K562 (cell line): ENCODE data around the gene KITLG. TPM values are rescaled to one million over a fixed set of nuclear protein-coding genes. Genes with fewer than 3 reads are reported as not detected.

ENCODE experiments used
- ATAC-seq: fragments of 200-7000 bp; cut with Tn5 transposase; 3 replicates; pipeline ENCODE4 v1.9.1; 2020; ENCODE audit warnings: moderate library complexity
- BruUV-seq: library from RNA; stranded (reverse); fragments of 400-500 nt; replicated peaks from 2 replicates; lab custom pipeline; 2021; lab: Mats Ljungman, UMichigan
- CTCF ChIA-PET: fragments of 300-600 bp; formaldehyde crosslinking; extraction: SDS; loops from one replicate; lab custom pipeline; 2021; ENCODE audit warnings: low intra/inter-chr PET ratio; lab: Yijun Ruan, JAX
- POLR2A ChIA-PET: fragments of 300-600, 350-650 bp; sonication (Branson Sonifier 250); formaldehyde crosslinking; extraction: SDS; loops from one replicate; lab custom pipeline; 2021; ENCODE audit warnings: antibody characterized with exemption, inconsistent platforms; lab: Yijun Ruan, JAX
- DNase-seq, 4 experiments: peaks; one replicate each; pipeline versions ENCODE4 v3.0.0 to v3.0.0-alpha.2; 2011 to 2018; ENCODE audit warnings: low spot score in 3 of 4, mixed read lengths in 3 of 4; ENCODE audit errors: extremely low read depth in 1 of 4
- FAIRE-seq: peaks from 2 replicates; lab custom pipeline; 2011; peaks lifted over from hg19 to GRCh38; lab: Jason Lieb, UNC
- H2AFZ ChIP-seq: 2 replicates; pipeline ENCODE4 v1.6.0; 2011; ENCODE audit warnings: low read depth, low read length, control low read depth, inconsistent platforms
- H3K27ac ChIP-seq: fragments of 200-600 bp; 3 replicates; pipeline ENCODE4 v1.8.0; 2011; ENCODE audit warnings: low read depth, mild to moderate bottlenecking, control low read depth, inconsistent platforms, low read length, moderate library complexity, mixed read lengths; ENCODE audit errors: extremely low read depth
- H3K27me3 ChIP-seq, 2 experiments: fragments of 300-600 bp in 1 of 2; 2 replicates in 1 of 2; 3 replicates in 1 of 2; pipeline versions ENCODE4 v1.6.0 to v1.8.0; 2011; ENCODE audit warnings: inconsistent platforms in 2 of 2, low read length in 2 of 2, mild to moderate bottlenecking in 1 of 2, mixed read lengths in 1 of 2, moderate library complexity in 1 of 2; ENCODE audit not compliant: control insufficient read depth in 2 of 2, insufficient read depth in 2 of 2
- H3K36me3 ChIP-seq: fragments of 300-600 bp; 3 replicates; pipeline ENCODE4 v1.8.0; 2011; ENCODE audit warnings: mild to moderate bottlenecking, low read length, inconsistent platforms; ENCODE audit not compliant: control insufficient read depth, insufficient read depth
- H3K4me1 ChIP-seq, 2 experiments: fragments of 200-600 bp in 1 of 2; replicated peaks in 1 of 2; 2 replicates in 1 of 2; 3 replicates in 1 of 2; pipeline versions ENCODE4 v1.5.1 to v1.8.0; 2011; ENCODE audit warnings: inconsistent platforms in 2 of 2, low read length in 2 of 2, mild to moderate bottlenecking in 1 of 2, mixed read lengths in 1 of 2, moderate library complexity in 1 of 2; ENCODE audit not compliant: control insufficient read depth in 2 of 2, insufficient read depth in 2 of 2
- H3K4me2 ChIP-seq: 2 replicates; pipeline ENCODE4 v1.6.1; 2011; ENCODE audit warnings: low read length, control low read depth, inconsistent platforms, mixed read lengths; ENCODE audit not compliant: insufficient read depth
- H3K4me3 ChIP-seq: fragments of 200-600 bp; sonication (generic), shearing (Covaris generic); 2 replicates; pipeline ENCODE4 v1.5.1; 2016; ENCODE audit warnings: control low read depth, inconsistent platforms
- H3K79me2 ChIP-seq: fragments of 200-600 bp; 3 replicates; pipeline ENCODE4 v1.8.0; 2011; ENCODE audit warnings: low read length, inconsistent platforms; ENCODE audit not compliant: control insufficient read depth, insufficient read depth
- H3K9ac ChIP-seq, 2 experiments: 2 replicates each; pipeline versions ENCODE4 v1.6.0 to v1.6.1; 2011; ENCODE audit warnings: low read depth in 2 of 2, low read length in 2 of 2, control low read depth in 1 of 2, inconsistent platforms in 1 of 2, mild to moderate bottlenecking in 1 of 2, mixed read lengths in 1 of 2; ENCODE audit not compliant: insufficient read depth in 1 of 2
- H3K9me1 ChIP-seq: one replicate; pipeline ENCODE4 v1.6.0; 2011; ENCODE audit warnings: inconsistent platforms, mild to moderate bottlenecking, low read length, moderate library complexity; ENCODE audit not compliant: control insufficient read depth, insufficient read depth
- H3K9me3 ChIP-seq: replicated peaks from 2 replicates; pipeline ENCODE4 v1.5.1; 2011; ENCODE audit warnings: low read depth, low read length, inconsistent platforms; ENCODE audit not compliant: control insufficient read depth, insufficient read depth
- H4K20me1 ChIP-seq: replicated peaks from 2 replicates; pipeline ENCODE4 v1.6.1; 2011; ENCODE audit warnings: low read length, inconsistent platforms, mixed read lengths; ENCODE audit not compliant: control insufficient read depth, insufficient read depth
- CEBPB ChIP-seq: fragments of 450-650 bp; IDR thresholded peaks from 2 replicates; pipeline ENCODE4 v1.6.1; 2016; ENCODE audit warnings: missing genetic modification characterization, missing compliant biosample characterization
- ERF ChIP-seq: fragments of 450-650 bp; formaldehyde crosslinking; IDR thresholded peaks from 2 replicates; pipeline ENCODE4 v1.4.0; 2020; ENCODE audit warnings: mild to moderate bottlenecking, mixed read lengths
- KAT2B ChIP-seq: IDR thresholded peaks from one replicate; pipeline ENCODE4 v1.6.1; 2012; ENCODE audit warnings: low read depth, mild to moderate bottlenecking, control low read depth, inconsistent platforms, low read length, moderate library complexity
- KHSRP ChIP-seq: fragments of 450-650 bp; IDR thresholded peaks from 2 replicates; pipeline ENCODE4 v1.6.1; 2017
- NR4A1 ChIP-seq, 2 experiments: fragments of 250-450 bp in 1 of 2; fragments of 450-650 bp in 1 of 2; sonication (Bioruptor Pico) in 1 of 2; IDR thresholded peaks; 2 replicates each; pipeline versions ENCODE4 v1.4.0 to v1.6.1; 2016 to 2020; ENCODE audit warnings: mild to moderate bottlenecking in 2 of 2, missing compliant biosample characterization in 1 of 2, missing genetic modification characterization in 1 of 2, moderate library complexity in 1 of 2
- PHB2 ChIP-seq: fragments of 450-650 bp; IDR thresholded peaks from 2 replicates; pipeline ENCODE4 v1.6.1; 2017; ENCODE audit warnings: low read depth
- RBBP5 ChIP-seq: fragments of 200-600 bp; sonication (generic); IDR thresholded peaks from 2 replicates; pipeline ENCODE4 v1.6.1; 2012; ENCODE audit warnings: borderline replicate concordance, mild to moderate bottlenecking, low read length, control low read depth, inconsistent platforms; ENCODE audit not compliant: insufficient read depth, poor library complexity, severe bottlenecking
- SNAPC5 ChIP-seq: fragments of 250-450 bp; sonication (Bioruptor Pico); IDR thresholded peaks from 2 replicates; pipeline ENCODE4 v1.8.0; 2021; ENCODE audit warnings: moderate library complexity, mild to moderate bottlenecking, inconsistent platforms
- TAF1 ChIP-seq: IDR thresholded peaks from 2 replicates; pipeline ENCODE4 v1.6.1; 2011; ENCODE audit warnings: mild to moderate bottlenecking, low read length, moderate library complexity; ENCODE audit not compliant: insufficient read depth, control insufficient read depth, severe bottlenecking; ENCODE audit errors: extremely low read depth
- TGIF2 ChIP-seq: sonication (generic); formaldehyde crosslinking; IDR thresholded peaks from 2 replicates; pipeline ENCODE4 v1.8.1; 2022; ENCODE audit warnings: mild to moderate bottlenecking, missing genetic modification reagents, moderate library complexity
- THRB ChIP-seq: fragments of 450-650 bp; formaldehyde crosslinking; conservative IDR thresholded peaks from 2 replicates; pipeline ENCODE4 v1.4.0; 2022; ENCODE audit warnings: mild to moderate bottlenecking, missing genetic modification characterization
- ZNF239 ChIP-seq: fragments of 250-450 bp; sonication (Bioruptor Pico); IDR thresholded peaks from 2 replicates; pipeline ENCODE4 v1.4.0; 2020; ENCODE audit warnings: mild to moderate bottlenecking
- WGBS: fragments of 100-300 bp; shearing (Covaris generic); methylation state at CpG from one replicate; pipeline ENCODE4 v1.1.6; 2016; ENCODE audit warnings: low coverage, mixed read lengths; ENCODE audit not compliant: insufficient coverage; ENCODE audit errors: missing lambda C conversion rate; 5-methylcytosine and 5-hydroxymethylcytosine counted together
- in situ Hi-C: fragments of 300-500 bp; cut with MboI; formaldehyde crosslinking; loops from 4 replicates; pipeline ENCODE4 v1.15.0; 2018; ENCODE audit warnings: inconsistent platforms, mixed read lengths
- intact Hi-C: fragments of 100-400 bp; cut with micrococcal nuclease; formaldehyde crosslinking; loops from 2 replicates; pipeline ENCODE4 v1.14.2; 2022
- polyA plus RNA-seq, 8 experiments: library from polyadenylated mRNA; depleted of rRNA in 4 of 8; stranded (reverse) in 5 of 8; unstranded in 3 of 8; fragments of >200 nt; fragmentation: Nextera tagmentation in 2 of 8; fragmentation: Illumina TruSeq in 1 of 8; extraction: Ambion mirVana in 2 of 8; extraction: Trizol in 1 of 8; gene quantifications; 2 replicates each; pipeline versions ENCODE4 v1.2.1 to v1.2.3, GENCODE V29; 2011 to 2014; ENCODE audit warnings: inconsistent platforms in 1 of 8, missing spikeins in 1 of 8
- total RNA-seq, 7 experiments: library from RNA; depleted of rRNA in 6 of 7; stranded (reverse); fragments of >200 nt in 6 of 7; fragmentation: Illumina TruSeq in 2 of 7; extraction: Trizol in 2 of 7; gene quantifications; 2 replicates each; pipeline versions ENCODE4 v1.2.1 to v1.2.3, GENCODE V29; 2011 to 2021; ENCODE audit warnings: low replicate concordance in 1 of 7
- TF ChIP-seq, protein P1 (sequence below): fragments of 250-450 bp; sonication (Bioruptor Pico); IDR thresholded peaks from 2 replicates; pipeline ENCODE4 v1.4.0; 2020; ENCODE audit warnings: mild to moderate bottlenecking, moderate library complexity

KITLG gene
- total and polyA plus RNA-seq, 9 of the 15 experiments (the other 6 are each of a cell fraction or from before 2014, with no cell fraction given): 0.04 to 0.09 (median 0.04) TPM; not detected in 6

DNA sequence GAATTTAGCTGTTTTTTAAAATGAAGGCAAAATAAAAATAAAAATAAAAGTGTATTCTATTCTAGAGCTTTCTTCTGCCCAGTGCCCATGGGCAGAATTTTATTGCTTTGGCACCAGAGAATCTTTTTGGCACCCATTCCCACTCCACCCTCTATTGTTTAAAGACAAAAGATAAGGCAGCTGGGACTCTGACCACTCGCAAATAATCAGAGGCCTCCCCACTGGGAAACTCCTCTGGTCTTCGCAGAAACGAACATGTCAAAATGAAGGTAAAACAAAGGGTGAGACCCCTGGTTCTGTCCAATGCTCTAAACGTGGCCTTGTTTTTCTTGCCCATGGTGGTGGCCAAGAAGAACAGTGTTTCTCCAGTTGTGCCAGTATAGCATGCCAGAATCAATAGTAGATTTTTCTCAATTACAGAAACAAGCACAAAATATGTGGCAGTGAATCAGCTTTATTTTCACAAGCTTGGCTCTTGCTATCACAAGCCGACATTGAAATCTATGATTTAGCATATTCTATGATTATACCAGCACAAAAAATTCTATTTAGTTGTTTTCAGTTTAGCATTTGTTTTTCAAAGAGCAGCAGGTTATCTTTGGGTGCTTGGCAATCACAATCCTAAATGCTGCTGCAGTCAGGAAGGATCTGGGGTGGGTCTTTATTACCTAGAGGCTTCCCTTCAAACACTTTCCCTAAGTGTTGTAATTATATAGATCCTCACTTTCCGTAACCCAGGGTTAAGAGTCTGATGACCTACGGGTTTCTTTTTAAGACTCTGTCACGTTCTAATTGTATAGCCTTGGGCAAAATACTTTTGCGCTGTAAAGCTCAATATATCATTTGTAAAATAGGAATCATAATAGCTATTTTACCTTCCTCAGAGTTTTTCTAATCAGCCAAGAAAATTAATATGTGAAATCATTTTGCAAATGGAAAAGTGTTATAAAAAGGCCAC lies 50.5 kb downstream of the KITLG start:
- in situ Hi-C loops (no loop called here), intact Hi-C loops (no loop called here)
- no peaks in the 10 kb centered on the region for H3K36me3 ChIP-seq
- FAIRE-seq: no peak
- H3K4me1 ChIP-seq: no peaks in the 10 kb centered on the region
- no peaks in the 10 kb centered on the region for H4K20me1 ChIP-seq
- H3K4me3 ChIP-seq: no peak overlapping the region
- CTCF ChIA-PET: no interaction called here
- H3K4me2 ChIP-seq: no peak overlapping the region
- POLR2A ChIA-PET: no interaction called here
- BruUV-seq: no TSS peak
- H3K27ac ChIP-seq: no peak overlapping the region
- H3K9me3 ChIP-seq: no peaks in the 10 kb centered on the region
- no peaks in the 10 kb centered on the region for H3K27me3 ChIP-seq
- whole genome bisulfite sequencing: 2% methylated on average over 9 of the region's 9 CpGs
- H2AFZ ChIP-seq: no peak overlapping the region
- H3K9ac ChIP-seq: no peak overlapping the region
- ATAC-seq: no peak
- H3K79me2 ChIP-seq: no peaks in the 10 kb centered on the region
- H3K9me1 ChIP-seq: no peaks in the 10 kb centered on the region
- DNase-seq: no peak
- TF ChIP-seq CEBPB (tag) (no peak), TAF1 (no peak), THRB (CRISPR knock-in tag) (no peak), TGIF2 (CRISPR knock-in tag) (no peak), RBBP5 (no peak), SNAPC5 (CRISPR knock-in tag) (no peak), NR4A1 (CRISPR knock-in tag; IDR thresholded peaks at IDR 0.05) (no peak), NR4A1 (tag; IDR thresholded peaks at IDR 0.05) (no peak), KHSRP (no peak), ERF (no peak), ZNF239 (no peak), PHB2 (no peak), KAT2B (no peak)
- TF ChIP-seq, protein P1, sequence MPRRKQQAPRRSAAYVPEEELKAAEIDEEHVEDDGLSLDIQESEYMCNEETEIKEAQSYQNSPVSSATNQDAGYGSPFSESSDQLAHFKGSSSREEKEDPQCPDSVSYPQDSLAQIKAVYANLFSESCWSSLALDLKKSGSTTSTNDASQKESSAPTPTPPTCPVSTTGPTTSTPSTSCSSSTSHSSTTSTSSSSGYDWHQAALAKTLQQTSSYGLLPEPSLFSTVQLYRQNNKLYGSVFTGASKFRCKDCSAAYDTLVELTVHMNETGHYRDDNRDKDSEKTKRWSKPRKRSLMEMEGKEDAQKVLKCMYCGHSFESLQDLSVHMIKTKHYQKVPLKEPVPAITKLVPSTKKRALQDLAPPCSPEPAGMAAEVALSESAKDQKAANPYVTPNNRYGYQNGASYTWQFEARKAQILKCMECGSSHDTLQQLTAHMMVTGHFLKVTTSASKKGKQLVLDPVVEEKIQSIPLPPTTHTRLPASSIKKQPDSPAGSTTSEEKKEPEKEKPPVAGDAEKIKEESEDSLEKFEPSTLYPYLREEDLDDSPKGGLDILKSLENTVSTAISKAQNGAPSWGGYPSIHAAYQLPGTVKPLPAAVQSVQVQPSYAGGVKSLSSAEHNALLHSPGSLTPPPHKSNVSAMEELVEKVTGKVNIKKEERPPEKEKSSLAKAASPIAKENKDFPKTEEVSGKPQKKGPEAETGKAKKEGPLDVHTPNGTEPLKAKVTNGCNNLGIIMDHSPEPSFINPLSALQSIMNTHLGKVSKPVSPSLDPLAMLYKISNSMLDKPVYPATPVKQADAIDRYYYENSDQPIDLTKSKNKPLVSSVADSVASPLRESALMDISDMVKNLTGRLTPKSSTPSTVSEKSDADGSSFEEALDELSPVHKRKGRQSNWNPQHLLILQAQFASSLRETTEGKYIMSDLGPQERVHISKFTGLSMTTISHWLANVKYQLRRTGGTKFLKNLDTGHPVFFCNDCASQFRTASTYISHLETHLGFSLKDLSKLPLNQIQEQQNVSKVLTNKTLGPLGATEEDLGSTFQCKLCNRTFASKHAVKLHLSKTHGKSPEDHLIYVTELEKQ: no peak
